ENCODE results near the gene CDH20. TPM values are rescaled to one million over a fixed set of nuclear protein-coding genes. Genes with fewer than 3 reads are reported as not detected.

Gene CDH20
- polyA plus RNA-seq, 1 donor (not counting 4 experiments of a cell fraction or from before 2014, with no cell fraction given): not detected

- dilution Hi-C loops (cut with MboI; ENCODE audit: extremely low pct_ligation_motif_present, low sequenced_read_pairs): no loop called here
- H3K4me3 ChIP-seq (ENCODE audit: control insufficient read depth in 2 of 3, extremely low read depth in 1 of 3, insufficient read depth in 2 of 3, low read depth in 1 of 3, low read length in 3 of 3): no peak overlapping the region
- no peaks in the 10 kb centered on the region for H3K9me3 ChIP-seq (ENCODE audit: control insufficient read depth, low read depth, low read length)
- no peaks in the 10 kb centered on the region for H3K4me1 ChIP-seq (ENCODE audit: control insufficient read depth, extremely low read depth, insufficient read depth, low read length)
- DNase-seq (ENCODE audit: low read depth, low spot score) (no peak), FAIRE-seq (no peak)
- no peaks in the 10 kb centered on the region for H3K79me2 ChIP-seq (ENCODE audit: control insufficient read depth, insufficient read depth, low read length)
- no peak overlapping the region for H3K4me2 ChIP-seq (ENCODE audit: control insufficient read depth, extremely low read depth, insufficient read depth, low read depth, low read length)
- H2AFZ ChIP-seq (ENCODE audit: control insufficient read depth, low read length): no peak overlapping the region
- TF ChIP-seq EZH2 (IDR thresholded peaks at IDR 0.05; ENCODE audit: low read length) (no peak), CTCF (optimal IDR thresholded peaks at IDR 0.05 in 1 of 3, IDR thresholded peaks at IDR 0.05 in 1 of 3, conservative IDR thresholded peaks at IDR 0.05 in 1 of 3; ENCODE audit: extremely low read depth in 1 of 3, insufficient read depth in 2 of 3, low read length in 3 of 3) (no peak)
- no peaks in the 10 kb centered on the region for H3K36me3 ChIP-seq (ENCODE audit: control insufficient read depth in 2 of 2, extremely low read depth in 1 of 2, insufficient read depth in 2 of 2, low read length in 2 of 2)
- H3K27ac ChIP-seq (ENCODE audit: control insufficient read depth, insufficient read depth, low read length): no peak overlapping the region
- no peaks in the 10 kb centered on the region for H3K27me3 ChIP-seq (ENCODE audit: control insufficient read depth, extremely low read depth, insufficient read depth, low read length)
- no peak overlapping the region for H3K9ac ChIP-seq (ENCODE audit: control insufficient read depth, extremely low read depth, insufficient read depth, low read length)
- no peaks in the 10 kb centered on the region for H3K9me1 ChIP-seq (ENCODE audit: control insufficient read depth, extremely low read depth, insufficient read depth, low read length)
- no peaks in the 10 kb centered on the region for H4K20me1 ChIP-seq (ENCODE audit: control insufficient read depth, extremely low read depth, insufficient read depth, low read length)
These were observed 9.3 kb upstream of the CDH20 start for GRCh38 chr18:61323951-61324350.

- no peak for DNase-seq (ENCODE audit: low read depth, low spot score)
- Histone ChIP-seq H3K27ac (ENCODE audit: control insufficient read depth, insufficient read depth, low read length) (no peak overlapping the region), H3K9me3 (ENCODE audit: control insufficient read depth, low read depth, low read length) (no peaks in the 10 kb centered on the region), H4K20me1 (ENCODE audit: control insufficient read depth, extremely low read depth, insufficient read depth, low read length) (no peaks in the 10 kb centered on the region), H3K27me3 (ENCODE audit: control insufficient read depth, extremely low read depth, insufficient read depth, low read length) (no peaks in the 10 kb centered on the region), H3K4me2 (ENCODE audit: control insufficient read depth, extremely low read depth, insufficient read depth, low read depth, low read length) (no peak overlapping the region), H3K9ac (ENCODE audit: control insufficient read depth, extremely low read depth, insufficient read depth, low read length) (no peak overlapping the region), H3K4me3 (ENCODE audit: control insufficient read depth in 2 of 3, extremely low read depth in 1 of 3, insufficient read depth in 2 of 3, low read depth in 1 of 3, low read length in 3 of 3) (no peak overlapping the region), H3K4me1 (ENCODE audit: control insufficient read depth, extremely low read depth, insufficient read depth, low read length) (no peaks in the 10 kb centered on the region), H3K79me2 (ENCODE audit: control insufficient read depth, insufficient read depth, low read length) (no peaks in the 10 kb centered on the region), H3K36me3 (ENCODE audit: control insufficient read depth in 2 of 2, extremely low read depth in 1 of 2, insufficient read depth in 2 of 2, low read length in 2 of 2) (no peaks in the 10 kb centered on the region), H3K9me1 (ENCODE audit: control insufficient read depth, extremely low read depth, insufficient read depth, low read length) (no peaks in the 10 kb centered on the region), H2AFZ (ENCODE audit: control insufficient read depth, low read length) (no peak overlapping the region)
- TF ChIP-seq CTCF (optimal IDR thresholded peaks at IDR 0.05 in 1 of 3, IDR thresholded peaks at IDR 0.05 in 1 of 3, conservative IDR thresholded peaks at IDR 0.05 in 1 of 3; ENCODE audit: extremely low read depth in 1 of 3, insufficient read depth in 2 of 3, low read length in 3 of 3): no peak
- TF ChIP-seq EZH2 (IDR thresholded peaks at IDR 0.05; ENCODE audit: low read length): no peak
- dilution Hi-C loops (cut with MboI; ENCODE audit: extremely low pct_ligation_motif_present, low sequenced_read_pairs): no loop called here
- no peak for FAIRE-seq
These were observed 6.8 kb upstream of the CDH20 start for GRCh38 chr18:61326407-61326806.
